OCI-LY3 (cell line): ENCODE data around the gene CDK11A.
"Not testable (repeated sequence)": the region's sequence is repeated elsewhere in the genome, so short reads cannot be mapped to it uniquely, and the experiment has no call there.

Experiments used
- CTCF ChIP-seq: fragments of 200-600, 300-600 bp; sonication (generic); IDR thresholded peaks from 2 replicates; pipeline ENCODE4 v1.5.1; 2014; ENCODE audit warnings: antibody characterized with exemption, low read length, low read depth
- EZH2phosphoT487 ChIP-seq: fragments of 200-600 bp; shearing (Covaris generic); IDR thresholded peaks from 2 replicates; pipeline ENCODE4 v1.6.1; 2018; ENCODE audit warnings: antibody characterized with exemption, mixed run types, low read depth

GRCh38 chr1:1697358-1698183 lies 26.6 kb downstream of the CDK11A start:
- TF ChIP-seq CTCF, EZH2phosphoT487: not testable (repeated sequence)
